Natural killer cell (primary cell): ENCODE data around the gene ST3GAL2. TPM values are rescaled to one million over a fixed set of nuclear protein-coding genes. Genes with fewer than 3 reads are reported as not detected.

Experiments
- ATAC-seq, 3 donors: fragments of 150-1000 bp in 2 of 3; fragments of 200-7000 bp in 1 of 3; cut with Tn5 transposase; 1 replicate in 1 of 3; 2 replicates in 2 of 3; pipeline ENCODE4 v1.10.0; 2021; ENCODE audit warnings: mild to moderate bottlenecking in 2 of 3, moderate library complexity in 2 of 3
- DNase-seq, 2 donors: peaks; one replicate each; pipeline versions ENCODE4 v3.0.0 to v3.0.0-alpha.2; 2013 to 2021; ENCODE audit warnings: mixed read lengths in 1 of 2
- H3K27ac ChIP-seq: one replicate; pipeline ENCODE4 v1.5.1; 2013; ENCODE audit warnings: mild to moderate bottlenecking, low read length
- H3K27me3 ChIP-seq: one replicate; pipeline ENCODE4 v1.6.1; 2013; ENCODE audit warnings: low read length; ENCODE audit not compliant: control insufficient read depth, insufficient read depth
- H3K36me3 ChIP-seq: one replicate; pipeline ENCODE4 v1.6.1; 2013; ENCODE audit warnings: low read length; ENCODE audit not compliant: control insufficient read depth, insufficient read depth
- H3K4me1 ChIP-seq: one replicate; pipeline ENCODE4 v1.6.1; 2013; ENCODE audit warnings: low read length; ENCODE audit not compliant: control insufficient read depth, insufficient read depth
- H3K4me3 ChIP-seq: one replicate; pipeline ENCODE4 v1.5.1; 2013; ENCODE audit warnings: low read length
- H3K9me3 ChIP-seq: one replicate; pipeline ENCODE4 v1.6.1; 2013; ENCODE audit warnings: low read length; ENCODE audit not compliant: control insufficient read depth, insufficient read depth
- H3K27ac Mint-ChIP-seq, 2 donors: one replicate each; pipeline ENCODE4 v1.8.0; 2022; ENCODE audit warnings: mild to moderate bottlenecking in 2 of 2, mixed read lengths in 2 of 2, moderate library complexity in 1 of 2
- H3K27me3 Mint-ChIP-seq, 2 donors: one replicate each; pipeline ENCODE4 v1.8.0; 2022; ENCODE audit warnings: low read depth in 2 of 2, mixed read lengths in 2 of 2
- H3K36me3 Mint-ChIP-seq: one replicate; pipeline ENCODE4 v1.8.0; 2022; ENCODE audit warnings: mixed read lengths
- H3K4me1 Mint-ChIP-seq, 2 donors: one replicate each; pipeline ENCODE4 v1.8.0; 2022; ENCODE audit warnings: mixed read lengths in 2 of 2
- H3K4me3 Mint-ChIP-seq: one replicate; pipeline ENCODE4 v1.8.0; 2022; ENCODE audit warnings: mild to moderate bottlenecking, moderate library complexity, mixed read lengths
- H3K9me3 Mint-ChIP-seq, 2 donors: one replicate each; pipeline ENCODE4 v1.8.0; 2022; ENCODE audit warnings: mixed read lengths in 2 of 2
- CTCF ChIP-seq: fragments of 200-600 bp; IDR thresholded peaks from one replicate; pipeline ENCODE4 v1.8.0; 2022; ENCODE audit warnings: antibody characterized with exemption
- WGBS: methylation state at CpG from one replicate; pipeline ENCODE4 v1.1.7; 2013; ENCODE audit warnings: missing lambda C conversion rate; ENCODE audit not compliant: insufficient coverage; 5-methylcytosine and 5-hydroxymethylcytosine counted together
- intact Hi-C: fragments of 100-400 bp; cut with micrococcal nuclease; formaldehyde crosslinking; loops from one replicate; pipeline ENCODE4 v1.14.2; 2022
- total RNA-seq, 4 donors: library from RNA; stranded (reverse); fragments of 120-200 nt in 1 of 4; gene quantifications; one replicate each; pipeline versions ENCODE4 v1.2.3 to v1.2.4, GENCODE V29; 2013 to 2022

The ST3GAL2 gene
- total RNA-seq, 3 donors from 2014 or later (not counting 1 experiment from before 2014, with no cell fraction given) = 25.9 to 39.1 (median 36.9) TPM

GRCh38 chr16:70448075-70448474 lies 9.2 kb upstream of the ST3GAL2 start:
- intact Hi-C loops = no loop called here
- Mint-ChIP-seq H3K9me3 (no peaks in the 10 kb centered on the region), H3K36me3 (no peaks in the 10 kb centered on the region), H3K4me3 (no peak overlapping the region), H3K4me1 (peaks cover 0 to 4% of the 10 kb centered on the region in 2 donors), H3K27me3 (no peaks in the 10 kb centered on the region), H3K27ac (no peak overlapping the region)
- Histone ChIP-seq H3K27ac (no peak overlapping the region), H3K4me1 (no peaks in the 10 kb centered on the region), H3K4me3 (no peak overlapping the region), H3K36me3 (no peaks in the 10 kb centered on the region), H3K27me3 (no peaks in the 10 kb centered on the region), H3K9me3 (no peaks in the 10 kb centered on the region)
- no peak for ATAC-seq
- TF ChIP-seq CTCF = no peak
- WGBS = 90% methylated on average over 6 of the region's 6 CpGs
- DNase-seq = no peak

GRCh38 chr16:70444249-70445063 lies 5.6 kb upstream of the ST3GAL2 start:
- H3K4me3 Mint-ChIP-seq = no peak overlapping the region
- H3K27me3 Mint-ChIP-seq = no peaks in the 10 kb centered on the region
- no peak for DNase-seq
- no peaks in the 10 kb centered on the region for H3K9me3 Mint-ChIP-seq
- 91% methylated on average over 4 of the region's 4 CpGs for WGBS
- Histone ChIP-seq H3K27me3 (no peaks in the 10 kb centered on the region), H3K9me3 (no peaks in the 10 kb centered on the region), H3K4me1 (peaks cover 5% of the 10 kb centered on the region), H3K36me3 (no peaks in the 10 kb centered on the region), H3K4me3 (no peak overlapping the region), H3K27ac (no peak overlapping the region)
- no peaks in the 10 kb centered on the region for H3K36me3 Mint-ChIP-seq
- no peak for ATAC-seq
- H3K27ac Mint-ChIP-seq = no peak overlapping the region
- intact Hi-C loops = no loop called here
- TF ChIP-seq CTCF = no peak
- H3K4me1 Mint-ChIP-seq = no peaks in the 10 kb centered on the region

GRCh38 chr16:70442344-70442743 lies 3.4 kb upstream of the ST3GAL2 start:
- no peaks in the 10 kb centered on the region for H3K27me3 ChIP-seq
- no peaks in the 10 kb centered on the region for H3K9me3 ChIP-seq
- Mint-ChIP-seq H3K4me3 (no peak overlapping the region), H3K27ac (no peak overlapping the region), H3K27me3 (no peaks in the 10 kb centered on the region), H3K4me1 (peaks cover 11 to 13% of the 10 kb centered on the region in 2 donors), H3K36me3 (no peaks in the 10 kb centered on the region), H3K9me3 (no peaks in the 10 kb centered on the region)
- H3K4me1 ChIP-seq = peaks cover 19% of the 10 kb centered on the region
- no peak for TF ChIP-seq CTCF
- WGBS = 94% methylated on average over 7 of the region's 7 CpGs
- H3K4me3 ChIP-seq = no peak overlapping the region
- no peak overlapping the region for H3K27ac ChIP-seq
- DNase-seq = no peak
- intact Hi-C loops = no loop called here
- no peak for ATAC-seq
- H3K36me3 ChIP-seq = no peaks in the 10 kb centered on the region
